ES-I3 (cell line): ENCODE measurements around the gene VPS26C.
A peak's percentile ranks its signal among the peaks of the same experiment; 100 is the strongest.
"Not testable (repeated sequence)": the region's sequence is repeated elsewhere in the genome, so short reads cannot be mapped to it uniquely, and the experiment has no call there.

Source experiments
- H3K36me3 ChIP-seq: 2 replicates; pipeline ENCODE4 v1.6.1; 2013; ENCODE audit warnings: mild to moderate bottlenecking, low read length, control low read depth, moderate library complexity; ENCODE audit not compliant: insufficient read depth
- H3K4me1 ChIP-seq: 2 replicates; pipeline ENCODE4 v1.6.1; 2013; ENCODE audit warnings: mild to moderate bottlenecking, control low read depth, low read length; ENCODE audit not compliant: insufficient read depth
- H3K9ac ChIP-seq: 2 replicates; pipeline ENCODE4 v1.6.1; 2013; ENCODE audit warnings: low read depth, mild to moderate bottlenecking, low read length, moderate library complexity
- H3K9me3 ChIP-seq: 2 replicates; pipeline ENCODE4 v1.6.1; 2013; ENCODE audit warnings: mild to moderate bottlenecking, low read length, moderate library complexity; ENCODE audit not compliant: control insufficient read depth, insufficient read depth

Gene VPS26C

GRCh38 chr21:37267269-37268185 lies at the start of gene VPS26C:
Gene VPS26C, minus strand, starts transcription at chr21:37267334. Its CDS starts 40 bp downstream, at chr21:37267294.
- peak within 1 kb of the TSS; percentile 97 for H3K9ac ChIP-seq
- H3K9me3 ChIP-seq: no peaks in the 10 kb centered on the region
- no peaks in the 10 kb centered on the region for H3K36me3 ChIP-seq
- H3K4me1 ChIP-seq: no peaks in the 10 kb centered on the region

- not testable (repeated sequence) for H3K4me1 ChIP-seq, H3K9ac ChIP-seq, H3K9me3 ChIP-seq, H3K36me3 ChIP-seq
These were observed 48.9 kb upstream of the VPS26C start for GRCh38 chr21:37316072-37316471.

DNA sequence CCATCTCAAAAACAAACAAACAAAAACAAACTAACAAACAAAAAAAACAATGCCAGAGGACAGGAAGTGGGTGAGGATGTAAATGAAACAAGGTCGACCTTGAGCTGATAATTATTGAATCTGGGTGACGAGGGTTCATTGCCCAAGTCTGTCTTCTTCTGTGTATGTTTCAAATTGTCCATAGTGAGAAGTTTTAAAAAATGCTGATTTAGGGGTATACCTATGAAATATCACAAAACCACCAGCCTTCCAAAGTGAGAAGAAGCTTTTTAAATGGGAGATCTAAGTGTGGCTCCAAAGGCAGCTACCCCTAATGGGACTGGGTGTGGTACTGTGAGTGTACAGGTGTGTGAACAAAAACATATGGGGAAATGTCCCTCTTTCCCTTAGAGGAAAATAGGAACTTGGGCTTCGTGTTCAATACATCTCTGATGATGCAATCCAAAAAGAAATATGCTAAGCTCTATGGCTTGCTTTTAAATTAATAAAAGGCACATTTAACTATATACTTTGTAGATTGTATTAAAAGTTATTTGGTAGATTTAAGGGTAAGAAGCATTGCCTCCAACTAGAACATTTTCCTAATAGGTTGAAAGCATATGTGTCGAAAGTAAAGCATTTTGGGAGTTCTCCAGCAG lies 33.1 kb upstream of the VPS26C start:
- H3K9me3 ChIP-seq: no peaks in the 10 kb centered on the region
- H3K36me3 ChIP-seq: no peaks in the 10 kb centered on the region
- H3K4me1 ChIP-seq: peaks cover 5% of the 10 kb centered on the region; the same call in 1 of the 2 replicates
- H3K9ac ChIP-seq: no peak overlapping the region

DNA sequence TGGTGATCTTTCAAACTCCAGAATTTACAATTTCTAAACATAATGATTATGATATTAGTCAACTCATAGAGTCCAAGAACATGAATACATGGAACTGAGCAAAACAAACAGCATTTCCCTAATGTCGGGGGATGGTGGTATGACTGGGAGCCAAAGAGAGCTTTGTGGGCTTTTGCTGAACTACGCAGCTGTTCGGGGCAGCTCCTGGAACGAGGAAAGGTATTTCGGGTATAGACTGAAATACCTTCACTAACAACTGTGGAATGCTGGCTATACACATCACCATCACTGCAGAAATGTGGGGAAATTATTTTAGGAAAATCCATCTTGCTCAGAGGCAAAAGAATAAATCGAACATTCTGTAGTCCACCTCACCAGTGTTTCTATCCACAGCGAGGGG lies 30.2 kb upstream of the VPS26C start:
- H3K9me3 ChIP-seq: no peaks in the 10 kb centered on the region
- peaks cover 5% of the 10 kb centered on the region; the same call in 1 of the 2 replicates for H3K4me1 ChIP-seq
- no peak overlapping the region for H3K9ac ChIP-seq
- H3K36me3 ChIP-seq: no peaks in the 10 kb centered on the region

GRCh38 chr21:37294679-37295078 lies 27.5 kb upstream of the VPS26C start:
- Histone ChIP-seq H3K4me1 (peaks cover 5% of the 10 kb centered on the region; the same call in 1 of the 2 replicates), H3K9ac (no peak overlapping the region), H3K9me3 (no peaks in the 10 kb centered on the region), H3K36me3 (no peaks in the 10 kb centered on the region)

DNA sequence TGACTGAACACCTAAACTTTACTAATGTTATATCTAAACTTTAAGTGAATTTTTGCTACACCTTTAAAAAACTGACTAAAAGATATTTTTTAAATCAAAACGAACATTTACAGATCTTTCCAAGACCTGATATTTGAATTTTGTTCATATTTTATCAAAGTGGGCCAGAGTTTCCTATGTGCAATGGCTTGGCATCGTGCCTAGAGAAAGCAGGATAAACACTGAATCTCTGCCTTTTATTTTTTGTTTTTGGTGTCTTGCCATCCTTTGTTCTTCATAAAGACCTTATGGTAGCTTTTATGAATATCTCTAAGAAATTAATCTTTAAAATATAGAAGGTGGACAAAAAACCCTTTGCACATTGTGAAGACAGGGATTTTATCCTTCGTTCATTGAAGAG lies 25.8 kb upstream of the VPS26C start:
- Histone ChIP-seq H3K9me3 (no peaks in the 10 kb centered on the region), H3K9ac (no peak overlapping the region), H3K36me3 (no peaks in the 10 kb centered on the region), H3K4me1 (peaks cover 5% of the 10 kb centered on the region; the same call in 1 of the 2 replicates)

GRCh38 chr21:37292041-37292440 lies 24.9 kb upstream of the VPS26C start:
- H3K9me3 ChIP-seq: no peaks in the 10 kb centered on the region
- no peak overlapping the region for H3K9ac ChIP-seq
- no peaks in the 10 kb centered on the region for H3K36me3 ChIP-seq
- H3K4me1 ChIP-seq: no peaks in the 10 kb centered on the region

GRCh38 chr21:37283191-37283710 lies 16.1 kb upstream of the VPS26C start:
- H3K36me3 ChIP-seq, H3K9me3 ChIP-seq, H3K9ac ChIP-seq, H3K4me1 ChIP-seq: not testable (repeated sequence)

DNA sequence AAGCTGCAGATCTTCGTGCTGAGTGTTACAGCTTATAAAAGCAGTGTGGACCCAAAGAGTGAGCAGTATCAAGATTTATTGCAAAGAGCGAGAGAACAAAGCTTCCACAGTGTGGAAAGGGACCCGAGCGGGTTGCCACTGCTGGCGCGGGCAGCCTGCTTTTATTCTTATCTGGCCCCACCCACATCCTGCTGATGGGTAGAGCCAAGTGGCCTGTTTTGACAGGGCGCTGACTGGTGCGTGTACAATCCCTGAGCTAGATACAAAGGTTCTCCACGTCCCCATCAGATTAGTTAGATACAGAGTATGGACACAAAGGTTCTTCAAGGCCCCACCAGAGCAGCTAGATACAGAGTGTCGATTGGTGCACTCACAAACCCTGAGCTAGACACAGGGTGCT lies 15.5 kb upstream of the VPS26C start:
- H3K4me1 ChIP-seq, H3K9ac ChIP-seq, H3K9me3 ChIP-seq, H3K36me3 ChIP-seq: not testable (repeated sequence)

- no peaks in the 10 kb centered on the region for H3K36me3 ChIP-seq
- no peak overlapping the region; the same call in 1 of the 2 replicates for H3K9ac ChIP-seq
- H3K4me1 ChIP-seq: no peaks in the 10 kb centered on the region
- no peaks in the 10 kb centered on the region for H3K9me3 ChIP-seq
These were observed 14.9 kb upstream of the VPS26C start for GRCh38 chr21:37281993-37282392.

DNA sequence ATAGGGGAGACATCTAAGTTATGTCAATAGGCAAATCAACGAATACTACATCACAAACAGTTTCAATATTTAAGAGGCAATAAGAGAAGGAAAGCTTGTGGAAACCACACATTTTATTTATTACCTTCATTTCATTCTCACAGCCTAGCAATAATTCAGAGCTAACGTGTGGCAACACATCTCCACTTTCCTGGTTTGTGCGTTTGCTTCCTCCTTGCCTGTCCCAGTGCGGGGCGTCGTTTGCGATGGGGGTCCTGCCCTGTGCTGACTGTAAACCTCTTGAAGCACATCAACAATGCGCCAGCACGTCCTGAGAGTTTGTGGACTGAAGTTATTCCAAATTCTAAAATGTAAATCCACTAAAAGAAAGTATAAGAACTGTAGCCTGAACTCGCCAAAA lies 14.4 kb upstream of the VPS26C start:
- Histone ChIP-seq H3K36me3 (no peaks in the 10 kb centered on the region), H3K4me1 (no peaks in the 10 kb centered on the region), H3K9ac (no peak overlapping the region; the same call in 1 of the 2 replicates), H3K9me3 (no peaks in the 10 kb centered on the region)

DNA sequence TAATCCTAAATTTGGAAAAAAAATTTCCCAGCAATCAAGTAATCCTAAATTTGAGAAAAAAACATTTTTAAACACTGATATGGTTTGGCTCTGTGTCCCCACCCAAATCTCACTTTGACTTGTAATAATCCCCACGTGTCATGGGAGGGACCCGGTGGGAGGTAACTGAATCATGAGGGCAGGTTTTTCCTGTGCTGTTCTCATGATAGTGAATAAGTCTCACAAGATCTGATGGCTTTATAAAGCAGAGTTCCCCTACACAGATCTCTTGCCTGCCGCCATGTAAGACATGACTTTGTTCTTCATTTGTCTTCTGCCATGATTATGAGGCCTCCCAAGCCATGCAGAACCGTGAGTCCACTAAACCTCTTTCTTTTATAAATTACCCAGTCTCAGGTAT lies 12.1 kb upstream of the VPS26C start:
- H3K4me1 ChIP-seq, H3K9me3 ChIP-seq, H3K36me3 ChIP-seq, H3K9ac ChIP-seq: not testable (repeated sequence)

DNA sequence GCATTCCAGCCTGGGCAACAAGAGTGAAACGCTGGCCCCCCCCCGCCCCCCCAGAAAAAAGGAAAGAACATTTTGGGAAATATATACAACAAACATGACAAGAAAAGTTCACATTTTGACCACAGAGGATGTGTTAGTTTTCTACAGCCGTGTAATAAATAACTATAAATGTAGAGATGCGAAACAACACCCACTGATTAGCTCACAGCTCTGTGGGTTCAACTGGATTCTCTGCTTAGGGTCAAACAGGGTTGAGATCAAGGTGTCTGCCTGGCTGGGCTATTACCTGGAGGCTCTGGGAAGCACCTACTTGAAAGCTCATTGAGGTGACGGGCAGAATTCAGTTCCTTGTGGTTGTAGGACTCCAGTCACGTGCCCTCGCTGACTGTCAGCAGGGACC lies 11.1 kb upstream of the VPS26C start:
- no peaks in the 10 kb centered on the region for H3K36me3 ChIP-seq
- H3K4me1 ChIP-seq: 0 out of 2 replicates have a peak, but pooled peaks cover 4% of the 10 kb centered on the region
- no peak overlapping the region for H3K9ac ChIP-seq
- H3K9me3 ChIP-seq: no peaks in the 10 kb centered on the region

GRCh38 chr21:37276377-37276776 lies 9.2 kb upstream of the VPS26C start:
- Histone ChIP-seq H3K9ac (no peak overlapping the region), H3K36me3 (no peaks in the 10 kb centered on the region), H3K9me3 (no peaks in the 10 kb centered on the region), H3K4me1 (0 out of 2 replicates have a peak, but pooled peaks cover 4% of the 10 kb centered on the region)
